Activated CD8-positive, alpha-beta T cell treated with anti-CD3 and anti-CD28 coated beads for 36 hours (primary cell): ENCODE data around the gene PCDH9. TPM values are rescaled to one million over a fixed set of nuclear protein-coding genes. Genes with fewer than 3 reads are reported as not detected.

Experiments used
- ATAC-seq: fragments of 200-7000 bp; cut with Tn5 transposase; one replicate; pipeline ENCODE4 v1.10.0; 2021; ENCODE audit warnings: mild to moderate bottlenecking, moderate library complexity
- CTCF ChIA-PET: fragments of 350-600 bp; sonication (Branson Sonifier 250); formaldehyde crosslinking; loops from one replicate; lab custom pipeline; 2021; ENCODE audit warnings: antibody characterized with exemption; lab: Charles Lee
- POLR2A ChIA-PET: fragments of 350-600 bp; sonication (Branson Sonifier 250); formaldehyde crosslinking; loops from one replicate; lab custom pipeline; 2021; ENCODE audit warnings: antibody characterized with exemption; lab: Charles Lee
- DNase-seq: peaks from one replicate; pipeline ENCODE4 v3.0.0-alpha.2; 2020
- H3K27ac Mint-ChIP-seq: one replicate; pipeline ENCODE4 v1.8.0; 2021; ENCODE audit warnings: mild to moderate bottlenecking, mixed read lengths
- H3K27me3 Mint-ChIP-seq: one replicate; pipeline ENCODE4 v1.8.0; 2021; ENCODE audit warnings: mixed read lengths
- H3K36me3 Mint-ChIP-seq: one replicate; pipeline ENCODE4 v1.8.0; 2021; ENCODE audit warnings: low read depth, mixed read lengths
- H3K4me1 Mint-ChIP-seq: one replicate; pipeline ENCODE4 v1.8.0; 2021; ENCODE audit warnings: low read depth, mixed read lengths
- H3K4me3 Mint-ChIP-seq: one replicate; pipeline ENCODE4 v1.8.0; 2021; ENCODE audit warnings: mild to moderate bottlenecking, moderate library complexity, mixed read lengths
- H3K9me3 Mint-ChIP-seq: one replicate; pipeline ENCODE4 v1.8.0; 2021; ENCODE audit warnings: mixed read lengths
- CTCF ChIP-seq: fragments of 200-600 bp; IDR thresholded peaks from one replicate; pipeline ENCODE4 v1.8.0; 2022; ENCODE audit warnings: antibody characterized with exemption, mild to moderate bottlenecking
- intact Hi-C: fragments of 100-400 bp; cut with micrococcal nuclease; formaldehyde crosslinking; loops from one replicate; pipeline ENCODE4 v1.10.0; 2022
- total RNA-seq, 2 experiments: library from RNA; stranded (reverse); gene quantifications; one replicate each; pipeline ENCODE4 v1.2.3, GENCODE V29; 2021

Gene PCDH9
- total RNA-seq, 2 experiments from 2014 or later, result 0.04 to 0.14 TPM

DNA sequence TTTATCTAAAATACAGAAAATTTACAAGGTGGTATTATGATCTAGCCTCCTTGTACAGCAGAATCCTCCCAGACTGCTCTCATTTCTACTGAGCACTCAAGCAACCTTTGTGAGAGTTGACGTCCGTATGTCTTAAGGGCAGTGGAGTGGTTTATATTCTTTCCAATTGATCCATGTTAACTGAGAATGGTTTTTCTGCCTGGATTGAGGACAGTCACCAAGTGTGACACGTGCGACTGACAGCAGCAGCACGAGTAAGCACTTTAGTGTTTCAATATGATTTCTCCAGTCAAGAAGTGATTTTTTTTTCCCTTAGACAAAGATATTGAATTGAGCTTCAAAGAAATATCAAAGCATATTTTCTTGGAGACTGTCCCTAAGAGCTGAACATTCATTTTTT, 901.7 kb downstream of the PCDH9 start:
- H3K4me3 Mint-ChIP-seq, result no peak overlapping the region
- no peak for DNase-seq

GRCh38 chr13:66323745-66324347, 906.3 kb downstream of the PCDH9 start:
- ATAC-seq (no peak), DNase-seq (no peak)
- H3K4me1 Mint-ChIP-seq, result no peaks in the 10 kb centered on the region
- no peak overlapping the region for H3K27ac Mint-ChIP-seq
- ChIA-PET CTCF (interaction anchor here (1.3 kb wide), 1 partner anchor 9 kb away, joined by 3 read pairs; no protein-coding TSS in a partner anchor), POLR2A (interaction anchor here (0.7 kb wide), 1 partner anchor 1243 kb away, joined by 3 read pairs; no protein-coding TSS in a partner anchor)
- no peak for TF ChIP-seq CTCF
- H3K9me3 Mint-ChIP-seq, result no peaks in the 10 kb centered on the region
- H3K36me3 Mint-ChIP-seq, result no peaks in the 10 kb centered on the region
- H3K4me3 Mint-ChIP-seq, result no peak overlapping the region
- H3K27me3 Mint-ChIP-seq, result no peaks in the 10 kb centered on the region
- intact Hi-C loops, result no loop called here

More for the DNA sequence above, 901.7 kb downstream of the PCDH9 start:
- no peak overlapping the region for H3K27ac Mint-ChIP-seq
- no peaks in the 10 kb centered on the region for H3K27me3 Mint-ChIP-seq
- ChIA-PET CTCF (no interaction called here), POLR2A (no interaction called here)
- H3K9me3 Mint-ChIP-seq, result no peaks in the 10 kb centered on the region
- TF ChIP-seq CTCF, result no peak
- intact Hi-C loops, result no loop called here
- peaks cover 4% of the 10 kb centered on the region for H3K4me1 Mint-ChIP-seq
- no peak for ATAC-seq
- H3K36me3 Mint-ChIP-seq, result no peaks in the 10 kb centered on the region

GRCh38 chr13:66322936-66323335, 907.2 kb downstream of the PCDH9 start:
- no peak for TF ChIP-seq CTCF
- ChIA-PET CTCF (no interaction called here), POLR2A (interaction anchor here (0.7 kb wide), 1 partner anchor 1244 kb away, joined by 3 read pairs; no protein-coding TSS in a partner anchor)
- ATAC-seq, result no peak
- Mint-ChIP-seq H3K27me3 (no peaks in the 10 kb centered on the region), H3K36me3 (no peaks in the 10 kb centered on the region), H3K9me3 (no peaks in the 10 kb centered on the region), H3K4me3 (no peak overlapping the region), H3K27ac (no peak overlapping the region), H3K4me1 (no peaks in the 10 kb centered on the region)
- intact Hi-C loops, result no loop called here
- DNase-seq, result no peak

DNA sequence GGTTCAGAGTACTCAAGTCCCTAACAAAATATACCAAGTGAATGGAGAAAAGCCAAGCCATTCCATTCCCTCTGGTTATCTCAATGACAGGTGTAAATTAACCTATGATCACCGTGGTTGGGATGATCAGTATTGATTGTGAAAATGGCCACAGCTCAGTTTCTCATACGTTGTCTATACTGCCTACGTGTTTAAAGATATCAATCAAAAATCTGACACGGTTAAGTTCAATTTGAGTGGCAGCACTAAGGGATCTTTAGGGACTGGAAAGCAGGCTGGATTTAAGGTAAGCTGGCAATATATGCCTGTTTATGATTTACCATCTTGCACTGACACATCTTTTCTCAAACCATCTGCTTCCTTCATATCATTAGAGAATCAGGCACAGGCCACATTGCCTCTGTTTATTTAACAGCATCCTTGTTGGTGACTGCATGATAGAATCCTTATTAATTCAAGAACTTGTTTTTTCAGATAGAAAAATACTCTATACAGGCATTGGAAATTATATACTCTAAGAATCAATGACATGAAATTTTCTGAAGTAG, 907.9 kb downstream of the PCDH9 start:
- Mint-ChIP-seq H3K9me3 (no peaks in the 10 kb centered on the region), H3K4me3 (no peak overlapping the region), H3K4me1 (no peaks in the 10 kb centered on the region), H3K36me3 (no peaks in the 10 kb centered on the region), H3K27ac (no peak overlapping the region), H3K27me3 (no peaks in the 10 kb centered on the region)
- intact Hi-C loops, result no loop called here
- ChIA-PET CTCF (no interaction called here), POLR2A (no interaction called here)
- TF ChIP-seq CTCF, result no peak
- DNase-seq (no peak), ATAC-seq (no peak)

DNA sequence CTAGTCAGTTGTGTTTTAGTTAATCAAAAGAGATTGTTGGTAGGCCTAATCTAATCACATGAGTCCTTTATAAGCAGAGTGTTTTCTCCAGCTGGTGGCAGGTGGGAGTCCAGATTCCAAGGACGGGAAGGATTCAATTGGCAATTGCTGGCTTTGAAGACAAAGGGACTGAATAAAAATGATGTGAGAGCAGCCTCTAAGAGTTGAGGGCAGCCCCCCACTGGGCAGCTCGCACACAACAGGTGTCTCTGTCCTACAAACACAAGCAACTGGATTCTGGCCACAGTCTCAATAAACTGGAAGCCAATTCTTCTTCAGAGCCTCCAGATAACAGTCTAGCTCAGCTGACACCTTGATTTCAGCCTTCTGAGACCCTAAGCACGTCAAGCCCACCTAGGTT, 915.2 kb downstream of the PCDH9 start:
- no peak for TF ChIP-seq CTCF
- no peaks in the 10 kb centered on the region for H3K27me3 Mint-ChIP-seq
- no peaks in the 10 kb centered on the region for H3K9me3 Mint-ChIP-seq
- no peak overlapping the region for H3K27ac Mint-ChIP-seq
- ChIA-PET CTCF (no interaction called here), POLR2A (no interaction called here)
- intact Hi-C loops, result no loop called here
- no peaks in the 10 kb centered on the region for H3K36me3 Mint-ChIP-seq
- H3K4me3 Mint-ChIP-seq, result no peak overlapping the region
- ATAC-seq, result no peak
- no peak for DNase-seq
- no peaks in the 10 kb centered on the region for H3K4me1 Mint-ChIP-seq
